GM21381 (cell line): Measurements from ENCODE around the gene SSC5D.
"Not testable (repeated sequence)": the region's sequence is repeated elsewhere in the genome, so short reads cannot be mapped to it uniquely, and the experiment has no call there.

Source experiments
- ATAC-seq: cut with Tn5 transposase; IDR thresholded peaks from one replicate; pipeline ENCODE4 v1.9.1; 2021; ENCODE audit warnings: mild to moderate bottlenecking, moderate library complexity; ENCODE audit not compliant: unreplicated experiment

Gene SSC5D

GRCh38 chr19:55487924-55488687 is at the start of gene SSC5D:
Gene SSC5D, plus strand, starts transcription at chr19:55488436. Its CDS starts 154 bp downstream, at chr19:55488590.
- ATAC-seq = no peak

- ATAC-seq = no peak
Observed at GRCh38 chr19:55439052-55439451, 49.2 kb upstream of the SSC5D start.

GRCh38 chr19:55440411-55441105 is 47.7 kb upstream of the SSC5D start:
- ATAC-seq = no peak

- ATAC-seq = no peak
Observed at GRCh38 chr19:55441319-55441691, 46.9 kb upstream of the SSC5D start.

- ATAC-seq = no peak
Observed at GRCh38 chr19:55441692-55442321, 46.4 kb upstream of the SSC5D start.

GRCh38 chr19:55442372-55442961 is 45.8 kb upstream of the SSC5D start:
- no peak for ATAC-seq

DNA sequence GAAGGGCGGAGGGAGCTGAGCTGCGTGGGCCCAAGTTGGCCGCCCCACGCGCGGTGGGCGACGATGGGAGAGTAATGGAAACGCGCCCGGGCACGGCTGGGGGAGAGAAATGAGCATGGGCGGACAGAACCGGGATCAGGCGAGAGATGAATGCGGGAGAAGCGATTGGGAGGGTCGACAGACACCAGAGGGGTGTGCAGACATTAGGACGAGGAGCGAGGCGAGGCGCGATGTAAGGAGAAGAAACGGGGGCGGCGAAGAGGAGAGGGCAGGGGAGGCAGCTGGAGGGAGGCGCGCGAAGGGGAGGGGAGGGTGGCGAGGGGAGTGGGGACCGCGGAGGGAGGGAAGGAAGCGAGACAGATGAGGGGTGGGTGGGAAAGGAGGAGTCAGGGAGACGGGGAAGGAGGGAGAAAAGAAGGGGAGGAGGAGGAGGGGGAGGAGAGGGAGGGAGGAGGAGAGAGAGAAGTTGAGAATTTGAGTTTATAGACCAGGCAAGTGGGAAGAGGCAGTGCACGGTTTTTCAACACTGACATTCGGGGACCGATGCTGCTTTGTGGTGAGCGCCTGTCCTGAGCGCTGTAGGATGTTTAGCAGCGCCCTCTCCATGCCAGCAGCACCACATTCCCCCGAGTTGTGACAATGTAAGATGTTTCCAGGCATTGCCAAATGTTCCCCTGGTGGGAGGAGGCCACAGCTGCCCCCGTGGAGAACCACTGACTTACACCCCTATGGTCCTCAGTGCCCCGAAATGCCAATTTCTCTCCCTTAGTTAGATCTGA is 45.0 kb upstream of the SSC5D start, which contains the start of gene SHISA7:
Gene SHISA7 (minus strand): TSS at position 256 of the 779 bp plus-strand sequence. CDS start 437 bp downstream, outside the sequence.
- no peak for ATAC-seq

GRCh38 chr19:55443824-55444480 is 44.3 kb upstream of the SSC5D start:
- ATAC-seq = no peak

- ATAC-seq = no peak
Observed at GRCh38 chr19:55444646-55445045, 43.6 kb upstream of the SSC5D start.

DNA sequence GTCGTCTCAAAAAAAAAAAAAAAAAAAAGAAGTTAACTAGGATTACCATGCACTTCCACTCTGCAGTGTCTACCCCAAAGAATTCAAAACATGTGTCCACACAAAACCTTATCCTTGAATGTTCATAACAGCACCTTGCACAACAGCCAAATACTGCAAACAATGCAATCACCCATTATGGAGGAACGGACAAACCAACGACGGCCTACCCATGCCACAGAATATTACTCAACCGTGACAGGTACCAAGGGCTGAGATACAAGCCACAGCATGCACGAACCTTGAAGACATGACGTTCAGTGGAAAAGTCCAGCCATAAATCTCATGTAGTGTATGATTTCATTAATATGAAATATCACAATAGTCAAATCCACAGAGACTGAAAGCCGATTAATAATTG is 42.2 kb upstream of the SSC5D start:
- no peak for ATAC-seq

DNA sequence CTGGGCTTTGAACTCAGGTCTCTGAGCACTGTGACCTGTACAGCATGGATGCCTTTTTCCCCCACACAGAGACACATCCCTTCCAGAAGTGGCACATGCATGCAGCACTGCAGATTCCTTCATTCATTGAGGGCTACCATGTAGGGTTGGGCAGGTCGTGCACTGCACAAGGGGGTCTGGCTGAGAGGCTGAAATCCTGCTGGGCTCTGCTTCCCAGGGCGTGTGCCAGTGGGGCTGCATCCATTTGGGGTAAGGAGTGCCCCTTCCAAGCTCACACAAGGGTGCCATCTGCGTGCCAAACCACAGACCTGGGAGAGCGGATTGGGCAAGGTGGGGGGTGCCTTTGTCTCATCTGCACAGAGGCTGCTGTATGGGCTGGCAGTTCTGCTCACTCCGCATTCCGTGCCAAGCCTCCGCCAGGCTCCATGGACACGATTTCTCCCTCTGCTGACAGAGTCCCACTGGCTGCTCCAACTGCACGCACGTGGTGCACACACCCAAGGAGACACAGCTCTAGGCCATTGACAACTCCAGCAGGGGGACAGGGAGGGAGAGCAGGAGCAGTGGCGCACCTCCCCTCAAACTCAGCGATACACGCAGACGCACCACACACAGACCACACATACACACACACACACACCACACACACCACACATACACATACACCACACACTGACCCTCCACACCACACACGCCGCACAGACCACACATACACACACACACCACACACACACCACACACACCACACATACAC is 40.6 kb upstream of the SSC5D start:
- no peak for ATAC-seq

- not testable (repeated sequence) for ATAC-seq
Observed at GRCh38 chr19:55448175-55448490, 40.1 kb upstream of the SSC5D start.

GRCh38 chr19:55449469-55449868 is 38.8 kb upstream of the SSC5D start:
- ATAC-seq = no peak

DNA sequence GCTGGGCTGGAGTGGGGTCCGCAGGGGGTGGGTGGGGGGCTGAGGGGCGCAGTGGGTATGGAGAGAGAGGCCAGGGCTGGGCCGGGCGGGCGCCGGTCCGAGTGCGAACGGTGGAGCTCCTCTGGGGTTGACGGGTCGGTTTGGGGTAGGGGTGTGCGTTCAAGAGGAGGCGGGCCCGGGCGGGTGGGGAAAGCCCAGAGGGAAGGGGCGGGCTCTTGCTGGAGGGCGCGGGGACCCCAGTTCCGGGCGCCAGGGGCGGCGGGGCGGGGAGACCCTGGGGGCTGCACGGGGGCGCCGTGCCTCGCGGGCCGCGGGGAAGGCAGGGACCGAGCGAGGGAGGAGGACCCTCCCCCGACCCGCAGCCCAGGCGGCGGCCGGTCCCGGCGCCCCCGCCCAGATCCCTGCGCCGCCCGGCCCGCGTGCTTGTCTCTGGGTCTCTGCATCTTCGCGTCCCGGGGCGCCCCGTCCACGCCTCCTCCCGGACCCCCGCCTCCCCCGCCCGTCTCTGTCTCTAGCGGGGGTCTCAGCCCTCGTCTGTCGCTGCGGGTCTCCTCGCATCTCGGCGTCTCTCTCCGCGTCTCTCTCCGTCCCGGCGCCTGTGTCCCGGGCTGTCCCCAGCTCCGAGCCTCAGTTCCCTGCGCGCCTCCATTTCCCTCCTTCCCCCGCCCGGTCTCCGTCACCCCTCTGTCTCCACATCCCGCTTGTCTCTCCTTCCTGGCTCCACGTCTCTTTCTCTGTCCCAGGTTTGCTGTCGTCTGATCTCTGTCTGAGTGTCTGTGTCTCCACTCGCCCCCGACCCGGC is 36.9 kb upstream of the SSC5D start:
- no peak for ATAC-seq

GRCh38 chr19:55451965-55452748 is 36.1 kb upstream of the SSC5D start:
- ATAC-seq = no peak

DNA sequence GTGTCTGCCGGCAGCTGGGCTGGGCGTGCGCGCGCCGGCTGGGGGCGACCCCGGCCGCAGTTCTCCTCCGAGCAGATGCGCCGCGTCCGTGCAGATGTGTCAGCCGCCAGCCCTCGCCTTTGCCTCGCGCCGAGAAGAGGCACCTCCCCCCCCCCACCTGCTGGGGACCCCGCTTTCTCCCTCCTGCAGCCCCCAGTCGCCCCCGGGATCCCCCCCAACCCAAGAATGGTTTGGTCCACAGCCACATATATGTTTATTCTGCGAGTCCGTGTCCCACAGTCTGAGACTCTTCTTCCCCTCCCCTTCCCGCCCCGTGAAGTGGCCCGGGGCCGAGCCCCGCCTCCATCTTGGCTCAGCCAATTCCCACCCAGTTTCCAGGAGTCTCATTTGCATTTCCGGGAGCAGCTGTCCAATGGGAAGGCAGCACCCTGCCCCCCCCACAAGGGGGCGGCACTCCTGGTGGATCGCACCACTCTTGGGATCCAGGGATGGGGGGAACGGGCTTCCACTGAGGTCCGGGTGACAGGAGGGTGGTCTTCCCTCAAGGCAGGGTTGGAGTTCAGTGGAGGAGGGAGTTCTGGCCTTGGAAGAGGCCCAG is 35.4 kb upstream of the SSC5D start:
- ATAC-seq = no peak

DNA sequence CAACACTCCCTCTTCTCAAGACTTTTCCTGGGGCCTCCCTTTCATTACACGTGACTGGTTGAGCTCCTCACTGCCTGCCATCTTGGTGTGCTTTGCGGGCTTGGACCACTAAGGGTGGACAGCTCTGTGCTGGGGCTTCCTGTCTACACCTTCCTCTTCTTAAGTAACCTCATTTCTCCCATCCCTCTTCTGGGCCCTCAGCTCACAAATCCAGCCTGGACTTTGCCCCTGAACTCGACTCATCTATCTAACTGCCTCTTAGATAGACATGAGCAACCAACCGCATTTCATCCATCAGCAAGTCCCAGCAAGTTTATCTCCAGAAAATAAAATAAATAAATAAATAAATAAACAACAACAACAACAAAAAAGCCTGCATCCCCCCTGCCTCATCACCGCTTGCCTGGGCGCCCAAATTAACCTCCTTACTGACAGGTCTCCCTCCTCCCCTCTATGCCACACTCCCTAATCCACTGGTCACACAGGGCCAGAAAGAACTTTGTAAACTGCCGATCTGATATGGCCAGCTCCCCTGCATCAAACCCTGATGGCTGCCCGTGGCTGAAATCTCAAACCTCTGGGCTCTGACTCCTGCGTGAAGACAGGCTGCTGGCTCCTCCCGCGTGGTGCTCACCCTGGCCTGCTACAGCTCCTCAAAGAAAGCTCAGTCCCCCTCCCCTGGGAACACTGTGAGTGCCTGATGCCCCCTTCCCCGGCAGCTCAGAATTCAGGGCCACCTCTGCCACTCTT is 34.5 kb upstream of the SSC5D start:
- ATAC-seq = no peak
